Smooth muscle cell (in vitro differentiated cells): ENCODE measurements around the gene KRT32. TPM values are rescaled to one million over a fixed set of nuclear protein-coding genes. Genes with fewer than 3 reads are reported as not detected.

ENCODE experiments used
- DNase-seq: peaks from one replicate; lab custom pipeline; 2025; ENCODE audit not compliant: unreplicated experiment; lab: John Stamatoyannopoulos, UW
- H2AFZ ChIP-seq: fragments of 200-600 bp; sonication (generic); 2 replicates; pipeline ENCODE4 v1.6.0; 2016; ENCODE audit warnings: antibody characterized with exemption, low read depth, mild to moderate bottlenecking
- H3F3A ChIP-seq: fragments of 200-600 bp; sonication (generic); 2 replicates; pipeline ENCODE4 v1.6.0; 2017; ENCODE audit warnings: antibody characterized with exemption, low read depth
- H3K27ac ChIP-seq: fragments of 200-600 bp; sonication (generic); 2 replicates; pipeline ENCODE4 v1.5.1; 2016; ENCODE audit warnings: low read depth, mild to moderate bottlenecking
- H3K27me3 ChIP-seq: fragments of 200-600 bp; sonication (generic); 2 replicates; pipeline ENCODE4 v1.6.1; 2016; ENCODE audit warnings: low read depth, mild to moderate bottlenecking
- H3K36me3 ChIP-seq: fragments of 200-600 bp; sonication (generic); 2 replicates; pipeline ENCODE4 v1.5.1; 2016; ENCODE audit warnings: low read depth
- H3K4me1 ChIP-seq: fragments of 200-600 bp; sonication (generic); 2 replicates; pipeline ENCODE4 v1.5.1; 2016; ENCODE audit warnings: low read depth
- H3K4me2 ChIP-seq: fragments of 200-600 bp; sonication (generic); 2 replicates; pipeline ENCODE4 v1.6.0; 2016; ENCODE audit warnings: mild to moderate bottlenecking
- H3K4me3 ChIP-seq: fragments of 200-600 bp; sonication (generic); 2 replicates; pipeline ENCODE4 v1.5.1; 2016; ENCODE audit warnings: mild to moderate bottlenecking
- H3K79me2 ChIP-seq: fragments of 200-600 bp; sonication (generic); 2 replicates; pipeline ENCODE4 v1.6.0; 2016; ENCODE audit warnings: low read depth, mild to moderate bottlenecking
- H3K9ac ChIP-seq: fragments of 200-600 bp; sonication (generic); 2 replicates; pipeline ENCODE4 v1.6.0; 2016; ENCODE audit warnings: low read depth
- H3K9me3 ChIP-seq: fragments of 200-600 bp; sonication (generic); replicated peaks from 2 replicates; pipeline ENCODE4 v1.5.1; 2016; ENCODE audit warnings: low read depth
- H4K20me1 ChIP-seq: fragments of 200-600 bp; sonication (generic); 2 replicates; pipeline ENCODE4 v1.6.0; 2016; ENCODE audit warnings: low read depth
- CTCF ChIP-seq: fragments of 200-600 bp; sonication (generic); IDR thresholded peaks from 2 replicates; pipeline ENCODE4 v1.5.1; 2017; ENCODE audit warnings: borderline replicate concordance, mild to moderate bottlenecking, antibody characterized with exemption; ENCODE audit not compliant: insufficient read depth, poor library complexity, severe bottlenecking
- WGBS: methylation state at CpG from one replicate; pipeline ENCODE4 v1.1.7; 2016; ENCODE audit warnings: low lambda C conversion rate; 5-methylcytosine and 5-hydroxymethylcytosine counted together
- polyA plus RNA-seq: library from polyadenylated mRNA; unstranded; fragments of >200 nt; fragmentation: Nextera tagmentation; extraction: Ambion mirVana; gene quantifications from 2 replicates; pipeline ENCODE4 v1.2.1, GENCODE V29; 2016
- total RNA-seq: library from RNA; depleted of rRNA; stranded (reverse); fragments of >200 nt; gene quantifications from 2 replicates; pipeline ENCODE4 v1.2.3, GENCODE V29; 2014

The KRT32 gene
- total and polyA plus RNA-seq, 2 experiments from 2014 or later = not detected

- Histone ChIP-seq H3K4me3 (no peak overlapping the region), H3K9me3 (no peaks in the 10 kb centered on the region), H3K36me3 (no peaks in the 10 kb centered on the region), H3F3A (no peaks in the 10 kb centered on the region), H3K27ac (no peak overlapping the region), H3K9ac (no peak overlapping the region), H3K4me2 (no peak overlapping the region), H4K20me1 (no peaks in the 10 kb centered on the region), H3K4me1 (no peaks in the 10 kb centered on the region), H3K79me2 (no peaks in the 10 kb centered on the region), H3K27me3 (no peaks in the 10 kb centered on the region), H2AFZ (no peak overlapping the region)
- TF ChIP-seq CTCF = no peak
- no peak for DNase-seq
- WGBS = 90% methylated on average over 2 of the region's 2 CpGs
These were observed 24.3 kb upstream of the KRT32 start for GRCh38 chr17:41491476-41491875.

- no peaks in the 10 kb centered on the region for H4K20me1 ChIP-seq
- 76% methylated on average over 10 of the region's 10 CpGs for WGBS
- no peak overlapping the region for H3K9ac ChIP-seq
- no peak overlapping the region for H3K4me3 ChIP-seq
- H3K36me3 ChIP-seq = no peaks in the 10 kb centered on the region
- no peaks in the 10 kb centered on the region for H3K79me2 ChIP-seq
- H3K4me2 ChIP-seq = no peak overlapping the region
- no peak for TF ChIP-seq CTCF
- H3K9me3 ChIP-seq = no peaks in the 10 kb centered on the region
- H2AFZ ChIP-seq = no peak overlapping the region
- DNase-seq = no peak
- no peaks in the 10 kb centered on the region for H3K4me1 ChIP-seq
- no peak overlapping the region for H3K27ac ChIP-seq
- no peaks in the 10 kb centered on the region for H3F3A ChIP-seq
- no peaks in the 10 kb centered on the region for H3K27me3 ChIP-seq
These were observed 23.1 kb upstream of the KRT32 start for GRCh38 chr17:41490000-41490990.

- H3K27me3 ChIP-seq = no peaks in the 10 kb centered on the region
- no peak within 1 kb of the TSS for H3K27ac ChIP-seq
- H3K79me2 ChIP-seq = no peaks in the 10 kb centered on the region
- TF ChIP-seq CTCF = no peak
- no peak for DNase-seq
- no peak within 1 kb of the TSS for H2AFZ ChIP-seq
- no peaks in the 10 kb centered on the region for H3K36me3 ChIP-seq
- no peak within 1 kb of the TSS for H3K9ac ChIP-seq
- 96% methylated on average over 12 of the region's 12 CpGs for WGBS
- H3K4me3 ChIP-seq = no peak within 1 kb of the TSS
- no peaks in the 10 kb centered on the region for H3K4me1 ChIP-seq
- no peaks in the 10 kb centered on the region for H3F3A ChIP-seq
- no peaks in the 10 kb centered on the region for H3K9me3 ChIP-seq
- H4K20me1 ChIP-seq = no peaks in the 10 kb centered on the region
- H3K4me2 ChIP-seq = no peak within 1 kb of the TSS
These were observed 22.3 kb upstream of the KRT32 start, which contains the start of gene KRT36 for GRCh38 chr17:41489531-41489930. Gene KRT36 (minus strand): TSS chr17:41489910. CDS start chr17:41489864, 46 bp downstream.
